H1 (cell line): ENCODE results near the gene CLDN6. TPM values are rescaled to one million over a fixed set of nuclear protein-coding genes. Genes with fewer than 3 reads are reported as not detected.
A peak's percentile ranks its signal among the peaks of the same experiment; 100 is the strongest.

Experiments
- ASH2L ChIP-seq: fragments of 200-600, 300-600 bp; sonication (generic); IDR thresholded peaks from one replicate; pipeline ENCODE4 v1.7.1; 2017; ENCODE audit warnings: low read length
- CBX8 ChIP-seq: fragments of 300-800, 300-1000 bp; sonication (generic); IDR thresholded peaks from 2 replicates; pipeline ENCODE4 v1.7.1; 2016; ENCODE audit warnings: low read depth, low read length, borderline replicate concordance
- CHD1 ChIP-seq: IDR thresholded peaks from 2 replicates; pipeline ENCODE4 v1.6.1; 2012; ENCODE audit warnings: low read depth, low read length, improper control_type of control experiment
- CTBP2 ChIP-seq: IDR thresholded peaks from 2 replicates; pipeline ENCODE4 v1.7.0; 2011; ENCODE audit warnings: borderline replicate concordance, mild to moderate bottlenecking, moderate library complexity, mixed read lengths, low read length; ENCODE audit not compliant: insufficient read depth, insufficient read length
- EZH2 ChIP-seq: fragments of 200-600 bp; sonication (generic); IDR thresholded peaks from 2 replicates; pipeline ENCODE4 v1.7.1; 2012; ENCODE audit warnings: low read depth, mild to moderate bottlenecking, moderate library complexity, low read length, inconsistent platforms; ENCODE audit not compliant: severe bottlenecking
- MAFK ChIP-seq: IDR thresholded peaks from 2 replicates; pipeline ENCODE4 v1.6.1; 2012; ENCODE audit warnings: low read depth, mild to moderate bottlenecking, improper control_type of control experiment, low read length
- PHF8 ChIP-seq: fragments of 200-600 bp; sonication (generic); conservative IDR thresholded peaks from 2 replicates; pipeline ENCODE4 v1.7.1; 2012; ENCODE audit warnings: low read depth, mild to moderate bottlenecking, inconsistent platforms, low read length, moderate library complexity
- POLR2A ChIP-seq, 2 experiments: IDR thresholded peaks; 1 replicate in 1 of 2; 2 replicates in 1 of 2; pipeline ENCODE4 v1.6.1; 2011; ENCODE audit warnings: low read depth in 2 of 2, low read length in 2 of 2, mild to moderate bottlenecking in 2 of 2; ENCODE audit errors: control extremely low read depth in 1 of 2
- RBBP5 ChIP-seq: IDR thresholded peaks from 2 replicates; pipeline ENCODE4 v1.7.1; 2012; ENCODE audit warnings: low read depth, mild to moderate bottlenecking, inconsistent platforms, low read length, moderate library complexity, borderline replicate concordance
- RNF2 ChIP-seq: fragments of 200-900, 300-1000 bp; sonication (generic); IDR thresholded peaks from 2 replicates; pipeline ENCODE4 v1.7.1; 2016; ENCODE audit warnings: borderline replicate concordance, low read depth, mild to moderate bottlenecking, antibody characterized with exemption, low read length; ENCODE audit not compliant: poor library complexity, severe bottlenecking; ENCODE audit errors: missing control alignments
- RXRA ChIP-seq: IDR thresholded peaks from 2 replicates; pipeline ENCODE4 v1.6.1; 2011; ENCODE audit warnings: low read depth, mild to moderate bottlenecking, low read length, moderate library complexity; ENCODE audit not compliant: insufficient read depth
- SAP30 ChIP-seq: fragments of 300-600 bp; sonication (generic); IDR thresholded peaks from 2 replicates; pipeline ENCODE4 v1.7.1; 2012; ENCODE audit warnings: low read length, moderate library complexity, mild to moderate bottlenecking, inconsistent platforms; ENCODE audit not compliant: insufficient read depth, insufficient replicate concordance
- SIRT6 ChIP-seq: IDR thresholded peaks from one replicate; pipeline ENCODE4 v1.7.1; 2012; ENCODE audit warnings: low read length, inconsistent platforms
- TCF12 ChIP-seq: IDR thresholded peaks from 2 replicates; pipeline ENCODE4 v1.6.1; 2011; ENCODE audit warnings: low read depth, mild to moderate bottlenecking, low read length
- TEAD4 ChIP-seq: IDR thresholded peaks from 2 replicates; pipeline ENCODE4 v1.6.1; 2012; ENCODE audit warnings: low read depth, low read length, inconsistent platforms, mixed read lengths
- polyA plus RNA-seq, 7 experiments: library from polyadenylated mRNA; depleted of rRNA in 3 of 7; stranded (reverse) in 5 of 7; unstranded in 2 of 7; fragments of >200 nt in 5 of 7; fragments of 200-250 nt in 2 of 7; gene quantifications; 1 replicate in 5 of 7; 2 replicates in 1 of 7; 4 replicates in 1 of 7; pipeline versions ENCODE4 v1.2.1 to v1.2.3, GENCODE V29; 2011 to 2013; ENCODE audit warnings: missing spikeins in 2 of 7, mixed read lengths in 2 of 7
- total RNA-seq: library from RNA; stranded (reverse); fragmentation: NEBNext Ultra II Directional; extraction: Animal tissue kit (Norgen Biotek cat#: 25700); gene quantifications from 2 replicates; pipeline ENCODE4 v1.2.1, GENCODE V29; 2021
- TF ChIP-seq, protein P1 (sequence below): IDR thresholded peaks from 2 replicates; pipeline ENCODE4 v1.6.1; 2011; ENCODE audit warnings: low read length, improper control_type of control experiment
- TF ChIP-seq, protein P2 (sequence below): IDR thresholded peaks from 2 replicates; pipeline ENCODE4 v1.6.1; 2012; ENCODE audit warnings: inconsistent platforms
- TF ChIP-seq, protein P3 (sequence below), 3 experiments: IDR thresholded peaks; 1 replicate in 2 of 3; 2 replicates in 1 of 3; pipeline versions ENCODE4 v1.5.1 to v1.6.1; 2011; ENCODE audit warnings: low read length in 3 of 3, mild to moderate bottlenecking in 3 of 3, inconsistent platforms in 2 of 3, low read depth in 1 of 3, moderate library complexity in 1 of 3; ENCODE audit not compliant: insufficient read depth in 1 of 3; ENCODE audit errors: control extremely low read depth in 1 of 3

CLDN6 gene
- total and polyA plus RNA-seq, 2 of the 8 experiments (the other 6 are each of a cell fraction or from before 2014, with no cell fraction given): 747 to 1,115 TPM

DNA sequence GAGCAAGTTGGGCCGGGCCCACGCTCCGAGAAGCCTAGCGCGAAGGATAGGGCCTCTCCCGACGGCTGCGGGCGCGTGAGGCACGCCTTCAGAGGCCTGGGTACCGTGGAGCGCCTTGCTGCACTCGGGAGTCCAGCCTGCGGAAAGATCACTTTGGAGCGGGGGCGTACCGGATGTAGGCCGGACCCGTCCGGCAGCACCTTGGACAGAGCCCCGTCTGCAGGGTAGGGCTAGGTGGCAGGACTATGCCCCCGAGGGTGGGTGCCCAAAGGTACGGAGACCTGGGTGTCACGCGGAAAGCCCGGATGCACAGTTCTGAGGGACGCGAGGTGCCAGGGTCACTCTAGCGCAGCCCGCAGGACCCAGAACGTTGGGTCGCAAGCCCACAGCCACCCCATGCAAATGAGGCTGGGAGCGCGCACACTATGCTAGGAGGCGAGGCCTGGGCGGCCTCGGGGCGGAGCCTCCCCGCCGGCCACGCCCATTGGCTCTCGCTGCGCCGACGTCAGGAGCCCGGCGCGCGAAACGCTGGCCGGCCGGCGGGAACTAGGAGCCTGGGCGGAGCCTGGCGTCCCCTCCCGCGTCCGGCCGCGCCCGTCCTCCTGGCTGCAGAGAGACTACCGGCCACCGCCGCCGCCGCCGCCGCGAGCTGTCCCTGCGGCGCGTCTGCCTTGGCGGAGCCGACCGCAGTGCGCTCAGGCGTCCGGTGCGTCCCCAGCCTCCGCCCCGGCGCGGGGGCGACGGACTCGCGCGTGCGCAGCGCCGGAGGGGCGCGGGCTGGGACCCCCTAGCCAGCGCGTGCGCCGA is 49.0 kb downstream of the CLDN6 start, which contains the start of gene PAQR4 (continued):
- TF ChIP-seq, protein P1, sequence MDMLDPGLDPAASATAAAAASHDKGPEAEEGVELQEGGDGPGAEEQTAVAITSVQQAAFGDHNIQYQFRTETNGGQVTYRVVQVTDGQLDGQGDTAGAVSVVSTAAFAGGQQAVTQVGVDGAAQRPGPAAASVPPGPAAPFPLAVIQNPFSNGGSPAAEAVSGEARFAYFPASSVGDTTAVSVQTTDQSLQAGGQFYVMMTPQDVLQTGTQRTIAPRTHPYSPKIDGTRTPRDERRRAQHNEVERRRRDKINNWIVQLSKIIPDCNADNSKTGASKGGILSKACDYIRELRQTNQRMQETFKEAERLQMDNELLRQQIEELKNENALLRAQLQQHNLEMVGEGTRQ: no peak
- TF ChIP-seq, protein P2, sequence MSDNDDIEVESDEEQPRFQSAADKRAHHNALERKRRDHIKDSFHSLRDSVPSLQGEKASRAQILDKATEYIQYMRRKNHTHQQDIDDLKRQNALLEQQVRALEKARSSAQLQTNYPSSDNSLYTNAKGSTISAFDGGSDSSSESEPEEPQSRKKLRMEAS: peak; percentile 33; the same call in 1 of the 2 replicates
- TF ChIP-seq, protein P3, sequence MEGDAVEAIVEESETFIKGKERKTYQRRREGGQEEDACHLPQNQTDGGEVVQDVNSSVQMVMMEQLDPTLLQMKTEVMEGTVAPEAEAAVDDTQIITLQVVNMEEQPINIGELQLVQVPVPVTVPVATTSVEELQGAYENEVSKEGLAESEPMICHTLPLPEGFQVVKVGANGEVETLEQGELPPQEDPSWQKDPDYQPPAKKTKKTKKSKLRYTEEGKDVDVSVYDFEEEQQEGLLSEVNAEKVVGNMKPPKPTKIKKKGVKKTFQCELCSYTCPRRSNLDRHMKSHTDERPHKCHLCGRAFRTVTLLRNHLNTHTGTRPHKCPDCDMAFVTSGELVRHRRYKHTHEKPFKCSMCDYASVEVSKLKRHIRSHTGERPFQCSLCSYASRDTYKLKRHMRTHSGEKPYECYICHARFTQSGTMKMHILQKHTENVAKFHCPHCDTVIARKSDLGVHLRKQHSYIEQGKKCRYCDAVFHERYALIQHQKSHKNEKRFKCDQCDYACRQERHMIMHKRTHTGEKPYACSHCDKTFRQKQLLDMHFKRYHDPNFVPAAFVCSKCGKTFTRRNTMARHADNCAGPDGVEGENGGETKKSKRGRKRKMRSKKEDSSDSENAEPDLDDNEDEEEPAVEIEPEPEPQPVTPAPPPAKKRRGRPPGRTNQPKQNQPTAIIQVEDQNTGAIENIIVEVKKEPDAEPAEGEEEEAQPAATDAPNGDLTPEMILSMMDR (IDR thresholded peaks at IDR 0.05; ENCODE audit: control extremely low read depth in 1 of 3, insufficient read depth in 1 of 3, low read depth in 1 of 3, low read length in 3 of 3): no peak
- TF ChIP-seq CHD1 (no peak), SIRT6 (no peak), ASH2L (no peak), CTBP2 (no peak), POLR2A (IDR thresholded peaks at IDR 0.05; ENCODE audit: control extremely low read depth in 1 of 2, low read depth in 2 of 2, low read length in 2 of 2) (peak in 1 of 2 experiments; percentile 59; a peak in 2 of 3 replicates), TEAD4 (no peak), MAFK (no peak), RNF2 (no peak), SAP30 (peak; percentile 94), CBX8 (no peak), RBBP5 (no peak; the same call in 1 of the 2 replicates), RXRA (no peak), EZH2 (no peak), TCF12 (no peak), PHF8 (peak; percentile 43)
